Upper lobe of left lung (tissue), 6 donors: ENCODE results near the gene CPNE8. TPM values are rescaled to one million over a fixed set of nuclear protein-coding genes. Genes with fewer than 3 reads are reported as not detected.

Experiments
- ATAC-seq, 2 donors: fragments of 200-7000 bp; cut with Tn5 transposase; one replicate each; pipeline ENCODE4 v1.9.1; 2022; ENCODE audit warnings: mild to moderate bottlenecking in 2 of 2, moderate library complexity in 2 of 2; ENCODE audit not compliant: low FRiP score in 2 of 2
- DNase-seq, 2 donors: peaks; one replicate each; pipeline ENCODE4 v3.0.0-alpha.2; 2019 to 2020
- H3K27ac ChIP-seq, 4 donors: fragments of 200-600 bp; sonication (generic); one replicate each; pipeline ENCODE4 v1.5.1; 2016 to 2019
- H3K27me3 ChIP-seq, 4 donors: fragments of 200-600 bp; sonication (generic); one replicate each; pipeline ENCODE4 v1.5.1; 2017 to 2019
- H3K36me3 ChIP-seq, 4 donors: fragments of 200-600 bp; sonication (generic); one replicate each; pipeline ENCODE4 v1.5.1; 2016 to 2019
- H3K4me1 ChIP-seq, 4 donors: fragments of 200-600 bp; sonication (generic); one replicate each; pipeline ENCODE4 v1.5.1; 2018 to 2019
- H3K4me3 ChIP-seq, 4 donors: fragments of 200-600 bp; sonication (generic); one replicate each; pipeline ENCODE4 v1.5.1; 2017 to 2019; ENCODE audit warnings: mild to moderate bottlenecking in 2 of 4, moderate library complexity in 1 of 4
- H3K9me3 ChIP-seq, 4 donors: fragments of 200-600 bp; sonication (generic); one replicate each; pipeline ENCODE4 v1.5.1; 2018 to 2019
- CTCF ChIP-seq, 6 experiments: fragments of 450-650 bp in 4 of 6; fragments of 200-600 bp in 2 of 6; sonication (generic) in 2 of 6; IDR thresholded peaks; one replicate each; pipeline ENCODE4 v1.5.1; 2016 to 2019; ENCODE audit warnings: antibody characterized with exemption in 6 of 6
- EP300 ChIP-seq, 4 donors: sonication (generic); formaldehyde crosslinking; IDR thresholded peaks; one replicate each; pipeline ENCODE4 v1.5.1; 2017; ENCODE audit warnings: antibody characterized with exemption in 4 of 4, control low read depth in 2 of 4
- POLR2A ChIP-seq, 4 donors: fragments of 450-650 bp; IDR thresholded peaks; one replicate each; pipeline ENCODE4 v1.5.1; 2016 to 2017; ENCODE audit warnings: antibody characterized with exemption in 4 of 4, mild to moderate bottlenecking in 2 of 4
- POLR2AphosphoS5 ChIP-seq, 2 donors: sonication (generic); formaldehyde crosslinking; IDR thresholded peaks; one replicate each; pipeline ENCODE4 v1.5.1; 2017; ENCODE audit warnings: antibody characterized with exemption in 2 of 2
- WGBS, 2 donors: methylation state at CpG; one replicate each; pipeline ENCODE4 v1.1.5; 2017 to 2018; 5-methylcytosine and 5-hydroxymethylcytosine counted together
- total RNA-seq, 6 donors: library from RNA; depleted of rRNA in 4 of 6; stranded (reverse); fragments of >200 nt in 4 of 6; gene quantifications; one replicate each; pipeline versions ENCODE4 v1.1.0 to v1.2.1, GENCODE V29; 2016 to 2021
- donor health status: DM: no; HTN: no; CAD: no; lungs with moderate emphysema.
- donor health status: DM: no; HTN: yes; CAD: no; lungs with severe emphysema.

The CPNE8 gene
- total RNA-seq, 6 donors from 2014 or later, result 14.3 to 38.8 (median 20.2) TPM

- ATAC-seq (no peak), DNase-seq (no peak)
- Histone ChIP-seq H3K27me3 (no peaks in the 10 kb centered on the region), H3K4me3 (no peak overlapping the region), H3K9me3 (no peaks in the 10 kb centered on the region), H3K27ac (no peak overlapping the region), H3K4me1 (no peaks in the 10 kb centered on the region), H3K36me3 (peaks cover 0 to 5% (median 0%) of the 10 kb centered on the region in 4 donors)
- WGBS, 2 donors, result 87 to 89% methylated on average over 3 of the region's 3 CpGs
- TF ChIP-seq POLR2A (IDR thresholded peaks at IDR 0.05), result no peak
- TF ChIP-seq EP300 (IDR thresholded peaks at IDR 0.05), result no peak
- no peak for TF ChIP-seq POLR2AphosphoS5 (IDR thresholded peaks at IDR 0.05)
- TF ChIP-seq CTCF (IDR thresholded peaks at IDR 0.05), result no peak
Measured at GRCh38 chr12:38695057-38695456, 210.3 kb downstream of the CPNE8 start.

- Histone ChIP-seq H3K27ac (no peak overlapping the region), H3K27me3 (no peaks in the 10 kb centered on the region), H3K4me1 (no peaks in the 10 kb centered on the region), H3K9me3 (peaks cover 0 to 6% (median 0%) of the 10 kb centered on the region in 4 donors), H3K36me3 (peaks cover 0 to 9% (median 3%) of the 10 kb centered on the region in 4 donors), H3K4me3 (no peak overlapping the region)
- no peak for DNase-seq
- whole genome bisulfite sequencing, 2 donors, result 62 to 63% methylated on average over 2 of the region's 2 CpGs
- TF ChIP-seq POLR2A (IDR thresholded peaks at IDR 0.05) (no peak), POLR2AphosphoS5 (IDR thresholded peaks at IDR 0.05) (no peak), EP300 (IDR thresholded peaks at IDR 0.05) (no peak), CTCF (IDR thresholded peaks at IDR 0.05) (no peak)
- ATAC-seq, result no peak
Measured at GRCh38 chr12:38691164-38691563, 214.2 kb downstream of the CPNE8 start.

GRCh38 chr12:38690646-38691045 lies 214.7 kb downstream of the CPNE8 start:
- H3K4me1 ChIP-seq, result no peaks in the 10 kb centered on the region
- DNase-seq, result no peak
- ATAC-seq, result no peak

GRCh38 chr12:38689704-38690103 lies 215.7 kb downstream of the CPNE8 start:
- DNase-seq, result no peak

More at GRCh38 chr12:38690646-38691045, 214.7 kb downstream of the CPNE8 start:
- Histone ChIP-seq H3K27me3 (no peaks in the 10 kb centered on the region), H3K36me3 (peaks cover 0 to 10% (median 3%) of the 10 kb centered on the region in 4 donors), H3K9me3 (peaks cover 0 to 6% (median 0%) of the 10 kb centered on the region in 4 donors), H3K4me3 (no peak overlapping the region), H3K27ac (no peak overlapping the region)
- no peak for TF ChIP-seq POLR2AphosphoS5 (IDR thresholded peaks at IDR 0.05)

GRCh38 chr12:38689195-38689594 lies 216.2 kb downstream of the CPNE8 start:
- ATAC-seq (no peak), DNase-seq (no peak)
- TF ChIP-seq POLR2AphosphoS5 (IDR thresholded peaks at IDR 0.05) (no peak), CTCF (IDR thresholded peaks at IDR 0.05) (no peak), EP300 (IDR thresholded peaks at IDR 0.05) (no peak), POLR2A (IDR thresholded peaks at IDR 0.05) (no peak)
- no peaks in the 10 kb centered on the region for H3K27me3 ChIP-seq
- 68 to 95% methylated on average over 1 of the region's 1 CpG for WGBS, 2 donors
- no peaks in the 10 kb centered on the region for H3K4me1 ChIP-seq
- peaks cover 0 to 6% (median 0%) of the 10 kb centered on the region in 4 donors for H3K9me3 ChIP-seq
- no peak overlapping the region for H3K27ac ChIP-seq
- peaks cover 0 to 21% (median 3%) of the 10 kb centered on the region in 4 donors for H3K36me3 ChIP-seq
- H3K4me3 ChIP-seq, result no peak overlapping the region

More at GRCh38 chr12:38689704-38690103, 215.7 kb downstream of the CPNE8 start:
- Histone ChIP-seq H3K27ac (no peak overlapping the region), H3K9me3 (peaks cover 0 to 6% (median 0%) of the 10 kb centered on the region in 4 donors), H3K4me1 (no peaks in the 10 kb centered on the region), H3K27me3 (no peaks in the 10 kb centered on the region), H3K36me3 (peaks cover 0 to 16% (median 3%) of the 10 kb centered on the region in 4 donors), H3K4me3 (no peak overlapping the region)
- TF ChIP-seq POLR2AphosphoS5 (IDR thresholded peaks at IDR 0.05) (no peak), EP300 (IDR thresholded peaks at IDR 0.05) (no peak), POLR2A (IDR thresholded peaks at IDR 0.05) (no peak), CTCF (IDR thresholded peaks at IDR 0.05) (no peak)
- no peak for ATAC-seq
- WGBS, 2 donors, result 89 to 91% methylated on average over 5 of the region's 5 CpGs
